ENCODE data around the gene FAM8A1. TPM values are rescaled to one million over a fixed set of nuclear protein-coding genes. Genes with fewer than 3 reads are reported as not detected.

Gene FAM8A1
- 7.7 and 11.3 TPM in 2 replicates for total RNA-seq

GRCh38 chr6:17599877-17600526, at the start of gene FAM8A1:
FAM8A1 (plus strand) TSS chr6:17600302; CDS start chr6:17600410, 108 bp downstream.

Other genes starting within 250 kb of the FAM8A1 start
- gene CAP2, start 206.7 kb upstream of the FAM8A1 start, total RNA-seq: 3.3 and 4.4 TPM in 2 replicates
- 21.5 and 24.6 TPM in 2 replicates for gene NUP153, start 106.6 kb downstream of the FAM8A1 start, total RNA-seq

Data from hair follicular keratinocyte (primary cell).